NCI-H1930 (cell line): Measurements from ENCODE around the gene CXCL1.

Experiments used
- DNase-seq, 2 experiments: peaks; one replicate each; lab custom pipeline; 2025; lab: John Stamatoyannopoulos, UW

The CXCL1 gene

DNA sequence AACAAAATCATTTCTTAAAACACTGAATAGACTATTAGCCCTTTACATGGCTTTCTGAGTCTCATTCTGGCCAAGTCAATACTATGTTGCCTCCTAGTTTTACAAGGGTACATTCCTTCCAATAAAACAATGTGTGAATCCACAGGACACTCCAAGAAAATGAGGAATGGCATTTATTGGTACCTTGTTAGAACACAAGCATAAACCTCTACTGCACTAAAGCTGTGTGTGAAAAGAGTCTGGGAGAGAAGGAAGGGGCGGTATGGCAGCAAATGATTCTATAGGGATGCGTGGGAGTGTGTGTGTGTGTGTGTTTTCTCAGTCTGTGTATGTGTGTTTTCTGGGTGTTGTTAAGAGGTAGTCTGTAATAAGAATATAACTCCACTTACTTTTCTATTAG, 48.9 kb downstream of the CXCL1 start:
- DNase-seq, result no peak

DNA sequence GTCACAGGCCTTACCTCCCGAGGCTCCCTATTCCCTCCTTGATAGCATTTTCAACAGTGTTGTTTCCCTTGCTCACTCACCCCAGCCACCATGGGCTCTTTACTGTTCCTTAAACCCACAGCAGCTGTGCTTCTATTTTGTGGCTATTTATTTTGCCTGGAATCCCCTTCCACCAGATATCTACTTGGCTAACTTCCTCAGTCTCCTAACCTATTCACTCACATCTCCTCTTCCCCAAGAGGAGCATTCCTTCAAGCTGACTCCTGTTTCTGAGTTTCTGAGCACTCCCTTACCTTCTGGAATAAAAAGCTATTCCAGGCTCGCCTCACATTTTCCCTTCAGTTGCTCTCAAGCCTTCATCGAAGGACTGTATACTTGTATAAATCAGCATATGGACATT, 50.5 kb downstream of the CXCL1 start:
- no peak for DNase-seq
